Mesothelial cell of epicardium (in vitro differentiated cells): ENCODE measurements around the gene PRSS33. TPM values are rescaled to one million over a fixed set of nuclear protein-coding genes. Genes with fewer than 3 reads are reported as not detected.

Source experiments
- DNase-seq, 2 experiments: peaks; one replicate each; pipeline ENCODE4 v3.0.0; 2021; ENCODE audit warnings: low spot score in 2 of 2; ENCODE audit not compliant: unreplicated experiment in 2 of 2
- H3K27ac Mint-ChIP-seq: 2 replicates; pipeline ENCODE4 v1.8.0; 2021; ENCODE audit warnings: mixed read lengths
- H3K27me3 Mint-ChIP-seq: 2 replicates; pipeline ENCODE4 v1.8.0; 2021; ENCODE audit warnings: low read depth, mixed read lengths
- H3K36me3 Mint-ChIP-seq: 2 replicates; pipeline ENCODE4 v1.8.0; 2021; ENCODE audit warnings: mixed read lengths
- H3K4me1 Mint-ChIP-seq: 2 replicates; pipeline ENCODE4 v1.8.0; 2021; ENCODE audit warnings: mixed read lengths
- H3K4me3 Mint-ChIP-seq: 2 replicates; pipeline ENCODE4 v1.8.0; 2021; ENCODE audit warnings: mild to moderate bottlenecking, moderate library complexity, mixed read lengths
- H3K9me3 Mint-ChIP-seq: 2 replicates; pipeline ENCODE4 v1.8.0; 2021; ENCODE audit warnings: mixed read lengths
- total RNA-seq: library from RNA; stranded (reverse); gene quantifications from 3 replicates; pipeline ENCODE4 v1.2.1, GENCODE V29; 2021
- TF ChIP-seq, protein P1 (sequence below): fragments of 200-600 bp; sonication (generic); IDR thresholded peaks from one replicate; pipeline ENCODE4 v1.5.0; 2021; ENCODE audit warnings: antibody characterized with exemption; ENCODE audit not compliant: unreplicated experiment

The PRSS33 gene
- total RNA-seq, 1 donor from 2014 or later = not detected

DNA sequence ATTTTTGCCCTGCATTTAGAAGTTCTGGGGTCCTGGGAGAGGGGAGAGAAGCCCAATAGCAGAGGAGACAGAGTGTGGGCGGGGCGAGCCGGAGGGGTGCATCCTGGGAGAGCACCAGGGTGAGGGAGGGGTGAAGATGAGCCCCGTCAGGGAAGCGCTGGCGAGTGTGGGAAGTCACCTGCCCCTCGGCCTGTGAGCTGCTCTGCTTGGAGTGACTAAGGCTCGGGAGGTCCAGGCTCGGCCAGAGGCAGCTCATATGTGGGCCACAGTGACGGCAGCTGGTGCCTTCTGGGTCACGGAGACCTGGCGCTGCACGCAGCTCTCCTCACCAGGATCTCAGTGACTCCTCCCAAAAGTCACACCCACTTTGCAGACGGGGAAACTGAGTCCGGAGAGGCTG is 43.8 kb upstream of the PRSS33 start:
- H3K27ac Mint-ChIP-seq = no peak overlapping the region
- no peak for DNase-seq

DNA sequence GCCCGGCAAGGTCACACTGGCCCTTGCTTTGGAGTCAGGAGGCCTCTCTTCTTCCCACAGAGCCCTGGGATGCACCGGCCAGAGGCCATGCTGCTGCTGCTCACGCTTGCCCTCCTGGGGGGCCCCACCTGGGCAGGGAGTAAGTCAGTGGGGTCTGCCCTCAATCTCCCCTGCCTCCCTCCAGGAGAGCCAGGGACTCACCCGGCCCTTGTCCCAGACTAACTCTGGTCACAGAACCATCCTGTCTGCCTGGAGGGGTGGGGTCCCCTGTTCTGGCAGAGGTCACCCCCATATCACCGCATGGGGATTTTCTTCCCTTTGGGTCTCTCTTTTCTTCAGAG is 43.0 kb upstream of the PRSS33 start:
- no peak overlapping the region for H3K27ac Mint-ChIP-seq
- TF ChIP-seq, protein P1, sequence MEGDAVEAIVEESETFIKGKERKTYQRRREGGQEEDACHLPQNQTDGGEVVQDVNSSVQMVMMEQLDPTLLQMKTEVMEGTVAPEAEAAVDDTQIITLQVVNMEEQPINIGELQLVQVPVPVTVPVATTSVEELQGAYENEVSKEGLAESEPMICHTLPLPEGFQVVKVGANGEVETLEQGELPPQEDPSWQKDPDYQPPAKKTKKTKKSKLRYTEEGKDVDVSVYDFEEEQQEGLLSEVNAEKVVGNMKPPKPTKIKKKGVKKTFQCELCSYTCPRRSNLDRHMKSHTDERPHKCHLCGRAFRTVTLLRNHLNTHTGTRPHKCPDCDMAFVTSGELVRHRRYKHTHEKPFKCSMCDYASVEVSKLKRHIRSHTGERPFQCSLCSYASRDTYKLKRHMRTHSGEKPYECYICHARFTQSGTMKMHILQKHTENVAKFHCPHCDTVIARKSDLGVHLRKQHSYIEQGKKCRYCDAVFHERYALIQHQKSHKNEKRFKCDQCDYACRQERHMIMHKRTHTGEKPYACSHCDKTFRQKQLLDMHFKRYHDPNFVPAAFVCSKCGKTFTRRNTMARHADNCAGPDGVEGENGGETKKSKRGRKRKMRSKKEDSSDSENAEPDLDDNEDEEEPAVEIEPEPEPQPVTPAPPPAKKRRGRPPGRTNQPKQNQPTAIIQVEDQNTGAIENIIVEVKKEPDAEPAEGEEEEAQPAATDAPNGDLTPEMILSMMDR = no peak
- H3K27me3 Mint-ChIP-seq = peaks cover 11% of the 10 kb centered on the region
- H3K36me3 Mint-ChIP-seq = no peaks in the 10 kb centered on the region
- no peak overlapping the region for H3K4me3 Mint-ChIP-seq
- no peaks in the 10 kb centered on the region for H3K4me1 Mint-ChIP-seq
- no peaks in the 10 kb centered on the region for H3K9me3 Mint-ChIP-seq
- no peak for DNase-seq

More for the DNA sequence above, 43.8 kb upstream of the PRSS33 start:
- Mint-ChIP-seq H3K9me3 (no peaks in the 10 kb centered on the region), H3K4me1 (peaks cover 9% of the 10 kb centered on the region), H3K36me3 (no peaks in the 10 kb centered on the region), H3K27me3 (peaks cover 12% of the 10 kb centered on the region), H3K4me3 (no peak overlapping the region)
- TF ChIP-seq, protein P1 = no peak

DNA sequence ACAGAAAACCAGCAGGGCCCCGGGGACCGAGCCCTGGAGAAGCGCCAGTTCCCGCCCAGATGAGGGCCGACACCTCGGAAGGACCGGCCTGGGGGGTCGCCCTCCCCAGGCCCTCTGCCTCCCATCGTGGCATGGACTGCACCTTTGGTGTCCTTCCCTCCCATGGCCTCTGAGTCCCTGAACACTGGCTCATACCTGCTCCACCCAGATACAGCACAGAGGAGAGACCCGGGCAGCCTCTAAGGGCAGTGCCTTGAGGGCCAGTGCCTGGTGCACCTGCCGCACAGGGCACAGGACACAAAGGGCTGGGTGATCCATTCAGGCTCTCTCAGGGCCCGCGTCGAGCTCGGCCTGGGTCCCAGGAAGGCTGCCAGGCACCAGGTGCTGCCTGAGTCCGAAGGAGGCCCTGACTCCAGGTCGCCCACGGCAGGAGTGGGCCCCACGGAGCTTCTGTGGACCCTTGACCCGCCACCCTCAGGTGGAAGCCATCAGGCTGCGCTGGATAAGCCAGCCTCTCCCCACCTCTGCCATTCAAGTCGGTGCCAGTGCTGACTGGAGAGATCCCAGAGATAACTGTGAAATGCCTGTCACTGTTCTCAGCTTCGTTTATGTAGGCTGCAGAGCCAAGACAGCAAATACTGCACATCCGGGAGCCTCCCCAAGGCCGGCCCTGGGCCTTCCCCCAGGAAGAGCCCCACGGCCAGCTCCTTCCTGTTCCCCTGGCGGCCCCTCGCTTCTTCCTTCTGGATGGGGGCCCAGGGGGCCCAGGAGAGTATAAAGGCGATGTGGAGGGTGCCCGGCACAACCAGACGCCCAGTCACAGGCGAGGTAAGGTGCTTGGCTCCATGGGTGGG is 42.4 kb upstream of the PRSS33 start, which contains the start of gene ZG16B:
ZG16B (plus strand) TSS at position 803 of the 854 bp plus-strand sequence. CDS start 139 bp downstream, outside the sequence.
- DNase-seq = no peak
- H3K36me3 Mint-ChIP-seq = no peaks in the 10 kb centered on the region
- H3K27me3 Mint-ChIP-seq = peaks cover 11% of the 10 kb centered on the region
- no peaks in the 10 kb centered on the region for H3K9me3 Mint-ChIP-seq
- H3K4me1 Mint-ChIP-seq = no peaks in the 10 kb centered on the region
- no peak within 1 kb of the TSS for H3K27ac Mint-ChIP-seq
- H3K4me3 Mint-ChIP-seq = no peak within 1 kb of the TSS
- TF ChIP-seq, protein P1 = no peak

DNA sequence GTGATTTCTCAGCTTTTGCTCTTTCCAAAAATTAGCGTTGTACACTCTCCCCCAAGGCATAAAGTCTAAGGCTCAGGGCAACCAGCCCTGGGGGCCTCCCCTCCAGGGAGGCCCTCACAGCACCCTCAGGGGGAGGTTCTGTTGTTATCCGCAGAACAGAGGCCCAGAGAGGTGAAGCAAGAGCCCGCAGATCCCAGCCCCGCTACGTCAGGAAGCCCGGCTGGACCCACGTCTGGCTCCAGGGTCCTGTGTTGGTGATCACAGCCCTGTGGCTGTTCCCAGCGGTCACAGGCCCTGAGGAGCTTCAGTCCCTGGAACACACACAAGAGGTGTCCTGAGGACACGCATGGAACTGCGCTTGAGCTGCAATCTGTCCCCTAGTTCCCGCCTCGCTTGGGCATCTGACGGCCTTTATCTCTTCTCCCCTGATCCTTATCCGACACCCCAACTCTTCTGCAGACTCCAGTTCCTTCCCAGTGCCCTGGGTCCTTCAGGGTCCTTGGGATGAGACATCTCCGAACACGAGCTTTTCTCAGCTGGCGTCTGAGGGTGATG is 41.6 kb upstream of the PRSS33 start:
- Mint-ChIP-seq H3K27ac (no peak overlapping the region), H3K36me3 (no peaks in the 10 kb centered on the region), H3K4me3 (no peak overlapping the region), H3K27me3 (peaks cover 8% of the 10 kb centered on the region), H3K9me3 (no peaks in the 10 kb centered on the region), H3K4me1 (no peaks in the 10 kb centered on the region)
- TF ChIP-seq, protein P1 = no peak
- DNase-seq = no peak

DNA sequence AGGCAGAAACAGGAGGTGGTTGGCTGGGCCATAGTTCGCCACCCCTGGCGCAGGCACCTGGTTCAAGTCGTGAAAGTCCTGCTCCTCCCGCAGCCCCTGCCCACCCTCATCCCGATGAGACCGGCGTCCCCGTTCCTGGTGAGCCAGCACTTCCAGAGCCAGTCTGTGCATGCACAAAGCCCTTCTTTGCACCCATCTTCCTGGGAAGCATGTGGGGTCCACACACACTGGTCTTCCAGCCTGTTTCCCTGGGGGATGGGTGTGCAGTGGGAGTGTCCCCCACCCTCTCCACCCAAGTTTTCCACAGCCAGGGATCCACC is 41.1 kb upstream of the PRSS33 start:
- TF ChIP-seq, protein P1 = no peak
- H3K27me3 Mint-ChIP-seq = peaks cover 8% of the 10 kb centered on the region
- no peaks in the 10 kb centered on the region for H3K9me3 Mint-ChIP-seq
- no peak for DNase-seq
- H3K27ac Mint-ChIP-seq = no peak overlapping the region
- no peaks in the 10 kb centered on the region for H3K4me1 Mint-ChIP-seq
- H3K4me3 Mint-ChIP-seq = no peak overlapping the region
- no peaks in the 10 kb centered on the region for H3K36me3 Mint-ChIP-seq
